ENCODE data around the gene USB1.

Gene USB1

GRCh38 chr16:58049232-58050185 is 48.3 kb downstream of the USB1 start:
- DNase-seq (ENCODE audit: low spot score) = no peak

- no peak for DNase-seq (ENCODE audit: low spot score)
Observed at GRCh38 chr16:58051296-58051695, 50.1 kb downstream of the USB1 start.

- no peak for DNase-seq (ENCODE audit: low spot score)
Observed at GRCh38 chr16:58051821-58052603, 50.8 kb downstream of the USB1 start.

GRCh38 chr16:58053682-58054005 is 52.4 kb downstream of the USB1 start:
- no peak for DNase-seq (ENCODE audit: low spot score)

GRCh38 chr16:58054289-58054688 is 53.1 kb downstream of the USB1 start:
- DNase-seq (ENCODE audit: low spot score) = no peak

GRCh38 chr16:58056580-58056979 is 55.4 kb downstream of the USB1 start:
- no peak for DNase-seq (ENCODE audit: low spot score)

- no peak for DNase-seq (ENCODE audit: low spot score)
Observed at GRCh38 chr16:58057121-58057520, 55.9 kb downstream of the USB1 start.

- DNase-seq (ENCODE audit: low spot score) = no peak
Observed at GRCh38 chr16:58057784-58058183, 56.6 kb downstream of the USB1 start.

- no peak for DNase-seq (ENCODE audit: low spot score)
Observed at GRCh38 chr16:58062821-58063220, 61.6 kb downstream of the USB1 start.

GRCh38 chr16:58063377-58064076 is 62.3 kb downstream of the USB1 start:
- no peak for DNase-seq (ENCODE audit: low spot score)

- DNase-seq (ENCODE audit: low spot score) = no peak
Observed at GRCh38 chr16:58070585-58070984, 69.4 kb downstream of the USB1 start.
